Mucosa of descending colon (tissue), 3 donors: Measurements from ENCODE around the gene MEFV. TPM values are rescaled to one million over a fixed set of nuclear protein-coding genes. Genes with fewer than 3 reads are reported as not detected.

ENCODE experiments used
- ATAC-seq: fragments of 200-7000 bp; cut with Tn5 transposase; one replicate; pipeline ENCODE4 v1.9.1; 2020; ENCODE audit warnings: mild to moderate bottlenecking, moderate library complexity
- DNase-seq, 3 donors: peaks; one replicate each; pipeline ENCODE4 v3.0.0-alpha.2; 2020
- H3K36me3 ChIP-seq: fragments of 200-600 bp; one replicate; pipeline ENCODE4 v1.8.0; 2021; ENCODE audit warnings: low read depth, mild to moderate bottlenecking
- H3K4me1 ChIP-seq: fragments of 200-600 bp; one replicate; pipeline ENCODE4 v1.8.0; 2021; ENCODE audit warnings: low read depth, mild to moderate bottlenecking
- H3K4me3 ChIP-seq: fragments of 200-600 bp; one replicate; pipeline ENCODE4 v1.8.0; 2021; ENCODE audit warnings: mild to moderate bottlenecking
- H3K9me3 ChIP-seq: fragments of 200-600 bp; one replicate; pipeline ENCODE4 v1.8.0; 2021; ENCODE audit warnings: mild to moderate bottlenecking
- CTCF ChIP-seq: fragments of 200-600 bp; IDR thresholded peaks from one replicate; pipeline ENCODE4 v1.8.0; 2022; ENCODE audit warnings: antibody characterized with exemption, mild to moderate bottlenecking
- intact Hi-C, 2 donors: fragments of 100-400 bp; cut with DNase I in 1 of 2; cut with micrococcal nuclease in 1 of 2; formaldehyde crosslinking; loops; one replicate each; pipeline versions ENCODE4 v1.11.0 to v1.11.1; 2022; cut with DNase I, micrococcal nuclease
- total RNA-seq, 3 donors: library from RNA; stranded (reverse); fragmentation: NEBNext Ultra II Directional in 2 of 3; extraction: Animal tissue kit (Norgen Biotek cat#: 25700) in 2 of 3; gene quantifications; one replicate each; pipeline versions ENCODE4 v1.2.1 to v1.2.4, GENCODE V29; 2021 to 2023
- donor health status: DM: no; HTN: no; CAD: no; lungs with moderate emphysema.
- donor health status: DM: no; HTN: no; CAD: no.
- donor health status: DM: no; HTN: yes; CAD: no.

MEFV gene
- total RNA-seq, 3 donors from 2014 or later = 0.61 to 2.2 (median 1.6) TPM

GRCh38 chr16:3249020-3249419 is 7.4 kb downstream of the MEFV start:
- intact Hi-C loops = no loop called here
- H3K4me3 ChIP-seq = no peak overlapping the region
- no peak for TF ChIP-seq CTCF
- DNase-seq = no peak
- H3K36me3 ChIP-seq = no peaks in the 10 kb centered on the region
- H3K9me3 ChIP-seq = no peaks in the 10 kb centered on the region
- no peaks in the 10 kb centered on the region for H3K4me1 ChIP-seq
- ATAC-seq = no peak

- Histone ChIP-seq H3K4me1 (no peaks in the 10 kb centered on the region), H3K4me3 (no peak overlapping the region), H3K9me3 (no peaks in the 10 kb centered on the region), H3K36me3 (no peaks in the 10 kb centered on the region)
- DNase-seq (no peak), ATAC-seq (no peak)
- intact Hi-C loops = no loop called here
- no peak for TF ChIP-seq CTCF
These were observed 7.8 kb downstream of the MEFV start for GRCh38 chr16:3248596-3248995.

- no peak for DNase-seq
- Histone ChIP-seq H3K4me3 (no peak overlapping the region), H3K9me3 (no peaks in the 10 kb centered on the region), H3K36me3 (no peaks in the 10 kb centered on the region), H3K4me1 (no peaks in the 10 kb centered on the region)
- intact Hi-C loops = no loop called here
- TF ChIP-seq CTCF = no peak
- ATAC-seq = no peak
These were observed 9.6 kb downstream of the MEFV start for GRCh38 chr16:3246876-3247275.

- TF ChIP-seq CTCF = no peak
- intact Hi-C loops = no loop called here
- ATAC-seq = no peak
- Histone ChIP-seq H3K4me3 (no peak overlapping the region), H3K9me3 (no peaks in the 10 kb centered on the region), H3K36me3 (no peaks in the 10 kb centered on the region), H3K4me1 (no peaks in the 10 kb centered on the region)
- DNase-seq = no peak
These were observed 10.4 kb downstream of the MEFV start for GRCh38 chr16:3246002-3246401.

GRCh38 chr16:3243882-3244281 is 12.6 kb downstream of the MEFV start:
- no peak for ATAC-seq
- TF ChIP-seq CTCF = no peak
- intact Hi-C loops = no loop called here

GRCh38 chr16:3242709-3243108 is 13.7 kb downstream of the MEFV start:
- ATAC-seq = no peak
- intact Hi-C loops = no loop called here
- TF ChIP-seq CTCF = no peak
- Histone ChIP-seq H3K4me1 (no peaks in the 10 kb centered on the region), H3K9me3 (no peaks in the 10 kb centered on the region), H3K36me3 (no peaks in the 10 kb centered on the region), H3K4me3 (no peak overlapping the region)
- DNase-seq = no peak

More at GRCh38 chr16:3243882-3244281, 12.6 kb downstream of the MEFV start:
- Histone ChIP-seq H3K4me3 (no peak overlapping the region), H3K36me3 (no peaks in the 10 kb centered on the region), H3K9me3 (no peaks in the 10 kb centered on the region), H3K4me1 (no peaks in the 10 kb centered on the region)
- no peak for DNase-seq
